ENCODE data around the gene ETS1. TPM values are rescaled to one million over a fixed set of nuclear protein-coding genes. Genes with fewer than 3 reads are reported as not detected.

The ETS1 gene
- polyA plus RNA-seq, 1 donor (not counting 4 experiments of a cell fraction or from before 2014, with no cell fraction given) = 41.0 TPM

GRCh38 chr11:128472128-128473089, 114.9 kb downstream of the ETS1 start:
- Histone ChIP-seq H2AFZ (ENCODE audit: control insufficient read depth, low read length) (no peak overlapping the region), H4K20me1 (ENCODE audit: control insufficient read depth, extremely low read depth, insufficient read depth, low read length) (peaks cover 4% of the 10 kb centered on the region), H3K27me3 (ENCODE audit: control insufficient read depth, extremely low read depth, insufficient read depth, low read length) (no peaks in the 10 kb centered on the region), H3K9me3 (ENCODE audit: control insufficient read depth, low read depth, low read length) (no peaks in the 10 kb centered on the region), H3K79me2 (ENCODE audit: control insufficient read depth, insufficient read depth, low read length) (peaks cover 74% of the 10 kb centered on the region), H3K27ac (ENCODE audit: control insufficient read depth, insufficient read depth, low read length) (no peak overlapping the region), H3K9me1 (ENCODE audit: control insufficient read depth, extremely low read depth, insufficient read depth, low read length) (no peaks in the 10 kb centered on the region), H3K36me3 (ENCODE audit: control insufficient read depth in 2 of 2, extremely low read depth in 1 of 2, insufficient read depth in 2 of 2, low read length in 2 of 2) (peaks cover 15 to 65% of the 10 kb centered on the region in 2 experiments), H3K4me1 (ENCODE audit: control insufficient read depth, extremely low read depth, insufficient read depth, low read length) (peaks cover 12% of the 10 kb centered on the region), H3K4me3 (ENCODE audit: control insufficient read depth in 2 of 3, extremely low read depth in 1 of 3, insufficient read depth in 2 of 3, low read depth in 1 of 3, low read length in 3 of 3) (no peak overlapping the region), H3K4me2 (ENCODE audit: control insufficient read depth, extremely low read depth, insufficient read depth, low read depth, low read length) (no peak overlapping the region), H3K9ac (ENCODE audit: control insufficient read depth, extremely low read depth, insufficient read depth, low read length) (no peak overlapping the region)
- TF ChIP-seq EZH2 (IDR thresholded peaks at IDR 0.05; ENCODE audit: low read length) (no peak), CTCF (optimal IDR thresholded peaks at IDR 0.05 in 1 of 3, IDR thresholded peaks at IDR 0.05 in 1 of 3, conservative IDR thresholded peaks at IDR 0.05 in 1 of 3; ENCODE audit: extremely low read depth in 1 of 3, insufficient read depth in 2 of 3, low read length in 3 of 3) (no peak)
- no peak for FAIRE-seq
- DNase-seq (ENCODE audit: low read depth, low spot score) = no peak
- dilution Hi-C loops (cut with MboI; ENCODE audit: extremely low pct_ligation_motif_present, low sequenced_read_pairs) = no loop called here

- Histone ChIP-seq H3K9me3 (ENCODE audit: control insufficient read depth, low read depth, low read length) (no peaks in the 10 kb centered on the region), H3K4me1 (ENCODE audit: control insufficient read depth, extremely low read depth, insufficient read depth, low read length) (peaks cover 12% of the 10 kb centered on the region), H3K9ac (ENCODE audit: control insufficient read depth, extremely low read depth, insufficient read depth, low read length) (no peak overlapping the region), H2AFZ (ENCODE audit: control insufficient read depth, low read length) (no peak overlapping the region), H3K27me3 (ENCODE audit: control insufficient read depth, extremely low read depth, insufficient read depth, low read length) (no peaks in the 10 kb centered on the region), H3K4me2 (ENCODE audit: control insufficient read depth, extremely low read depth, insufficient read depth, low read depth, low read length) (no peak overlapping the region), H3K36me3 (ENCODE audit: control insufficient read depth in 2 of 2, extremely low read depth in 1 of 2, insufficient read depth in 2 of 2, low read length in 2 of 2) (peaks cover 17 to 67% of the 10 kb centered on the region in 2 experiments), H3K27ac (ENCODE audit: control insufficient read depth, insufficient read depth, low read length) (no peak overlapping the region), H3K9me1 (ENCODE audit: control insufficient read depth, extremely low read depth, insufficient read depth, low read length) (no peaks in the 10 kb centered on the region), H3K79me2 (ENCODE audit: control insufficient read depth, insufficient read depth, low read length) (peaks cover 76% of the 10 kb centered on the region), H4K20me1 (ENCODE audit: control insufficient read depth, extremely low read depth, insufficient read depth, low read length) (peaks cover 4% of the 10 kb centered on the region), H3K4me3 (ENCODE audit: control insufficient read depth in 2 of 3, extremely low read depth in 1 of 3, insufficient read depth in 2 of 3, low read depth in 1 of 3, low read length in 3 of 3) (no peak overlapping the region)
- no peak for DNase-seq (ENCODE audit: low read depth, low spot score)
- FAIRE-seq = no peak
- no peak for TF ChIP-seq EZH2 (IDR thresholded peaks at IDR 0.05; ENCODE audit: low read length)
- TF ChIP-seq CTCF (optimal IDR thresholded peaks at IDR 0.05 in 1 of 3, IDR thresholded peaks at IDR 0.05 in 1 of 3, conservative IDR thresholded peaks at IDR 0.05 in 1 of 3; ENCODE audit: extremely low read depth in 1 of 3, insufficient read depth in 2 of 3, low read length in 3 of 3) = no peak
- dilution Hi-C loops (cut with MboI; ENCODE audit: extremely low pct_ligation_motif_present, low sequenced_read_pairs) = no loop called here
These were observed 116.2 kb downstream of the ETS1 start for GRCh38 chr11:128471138-128471661.

Data from keratinocyte (primary cell).